ENCODE results near the gene PARG. TPM values are rescaled to one million over a fixed set of nuclear protein-coding genes. Genes with fewer than 3 reads are reported as not detected.

Gene PARG
- total RNA-seq, 2 experiments from 2014 or later: 29.1 to 31.6 TPM

- DNase-seq: no peak
- CTCF ChIA-PET: no interaction called here
- H3K9me3 Mint-ChIP-seq (ENCODE audit: low read depth): no peaks in the 10 kb centered on the region
- no peak overlapping the region for H3K4me3 Mint-ChIP-seq
- H3K36me3 Mint-ChIP-seq: peaks cover 10% of the 10 kb centered on the region
- no peak for ATAC-seq
- H3K27ac Mint-ChIP-seq: no peak overlapping the region
- no peaks in the 10 kb centered on the region for H3K4me1 Mint-ChIP-seq
- H3K27me3 Mint-ChIP-seq: no peaks in the 10 kb centered on the region
Observed at GRCh38 chr10:49831352-49832035, 110.3 kb downstream of the PARG start.

- CTCF ChIA-PET: no interaction called here
- Mint-ChIP-seq H3K4me3 (no peak overlapping the region), H3K27me3 (no peaks in the 10 kb centered on the region), H3K4me1 (no peaks in the 10 kb centered on the region), H3K27ac (no peak overlapping the region), H3K9me3 (ENCODE audit: low read depth) (no peaks in the 10 kb centered on the region), H3K36me3 (peaks cover 13% of the 10 kb centered on the region)
- DNase-seq (no peak), ATAC-seq (no peak)
Observed at GRCh38 chr10:49830846-49831245, 111.0 kb downstream of the PARG start.

- no peaks in the 10 kb centered on the region for H3K27me3 Mint-ChIP-seq
- H3K27ac Mint-ChIP-seq: no peak overlapping the region
- DNase-seq (no peak), ATAC-seq (no peak)
- no peaks in the 10 kb centered on the region for H3K9me3 Mint-ChIP-seq (ENCODE audit: low read depth)
- H3K36me3 Mint-ChIP-seq: peaks cover 17% of the 10 kb centered on the region
- no peak overlapping the region for H3K4me3 Mint-ChIP-seq
- no peaks in the 10 kb centered on the region for H3K4me1 Mint-ChIP-seq
- CTCF ChIA-PET: no interaction called here
Observed at GRCh38 chr10:49830016-49830415, 111.8 kb downstream of the PARG start.

GRCh38 chr10:49827297-49827696 is 114.5 kb downstream of the PARG start:
- no peak for ATAC-seq
- H3K36me3 Mint-ChIP-seq: peaks cover 18% of the 10 kb centered on the region

GRCh38 chr10:49819234-49819958 is 122.4 kb downstream of the PARG start:
- H3K9me3 Mint-ChIP-seq (ENCODE audit: low read depth): no peaks in the 10 kb centered on the region
- CTCF ChIA-PET: no interaction called here
- no peaks in the 10 kb centered on the region for H3K27me3 Mint-ChIP-seq
- DNase-seq: no peak
- no peak for ATAC-seq
- peaks cover 10% of the 10 kb centered on the region for H3K4me1 Mint-ChIP-seq
- H3K36me3 Mint-ChIP-seq: peaks cover 45% of the 10 kb centered on the region
- H3K4me3 Mint-ChIP-seq: no peak overlapping the region
- no peak overlapping the region for H3K27ac Mint-ChIP-seq

More at GRCh38 chr10:49827297-49827696, 114.5 kb downstream of the PARG start:
- CTCF ChIA-PET: no interaction called here
- peaks cover 3% of the 10 kb centered on the region for H3K4me1 Mint-ChIP-seq
- no peak overlapping the region for H3K4me3 Mint-ChIP-seq
- H3K9me3 Mint-ChIP-seq (ENCODE audit: low read depth): no peaks in the 10 kb centered on the region
- no peak for DNase-seq
- no peaks in the 10 kb centered on the region for H3K27me3 Mint-ChIP-seq
- no peak overlapping the region for H3K27ac Mint-ChIP-seq

GRCh38 chr10:49817845-49818244 is 124.0 kb downstream of the PARG start:
- Mint-ChIP-seq H3K36me3 (peaks cover 48% of the 10 kb centered on the region), H3K4me1 (peaks cover 10% of the 10 kb centered on the region), H3K27me3 (no peaks in the 10 kb centered on the region), H3K4me3 (no peak overlapping the region), H3K27ac (no peak overlapping the region), H3K9me3 (ENCODE audit: low read depth) (no peaks in the 10 kb centered on the region)
- CTCF ChIA-PET: no interaction called here
- DNase-seq (no peak), ATAC-seq (no peak)

- no peaks in the 10 kb centered on the region for H3K4me1 Mint-ChIP-seq
- peaks cover 21% of the 10 kb centered on the region for H3K27me3 Mint-ChIP-seq
- H3K4me3 Mint-ChIP-seq: no peak overlapping the region
- CTCF ChIA-PET: no interaction called here
- H3K9me3 Mint-ChIP-seq (ENCODE audit: low read depth): peaks cover 3% of the 10 kb centered on the region
- ATAC-seq (no peak), DNase-seq (no peak)
- no peak overlapping the region for H3K27ac Mint-ChIP-seq
- H3K36me3 Mint-ChIP-seq: no peaks in the 10 kb centered on the region
Observed at GRCh38 chr10:49803988-49804387, 137.8 kb downstream of the PARG start.

GRCh38 chr10:49798275-49798674 is 143.6 kb downstream of the PARG start:
- no peaks in the 10 kb centered on the region for H3K9me3 Mint-ChIP-seq (ENCODE audit: low read depth)
- H3K27ac Mint-ChIP-seq: no peak overlapping the region
- no peaks in the 10 kb centered on the region for H3K36me3 Mint-ChIP-seq
- H3K4me3 Mint-ChIP-seq: no peak overlapping the region
- ATAC-seq: no peak
- DNase-seq: no peak
- no peaks in the 10 kb centered on the region for H3K4me1 Mint-ChIP-seq
- CTCF ChIA-PET: no interaction called here
- H3K27me3 Mint-ChIP-seq: peaks cover 24% of the 10 kb centered on the region

- CTCF ChIA-PET: no interaction called here
- no peaks in the 10 kb centered on the region for H3K4me1 Mint-ChIP-seq
- no peak overlapping the region for H3K4me3 Mint-ChIP-seq
- no peak overlapping the region for H3K27ac Mint-ChIP-seq
- no peaks in the 10 kb centered on the region for H3K36me3 Mint-ChIP-seq
- no peaks in the 10 kb centered on the region for H3K27me3 Mint-ChIP-seq
- no peak for DNase-seq
- H3K9me3 Mint-ChIP-seq (ENCODE audit: low read depth): no peaks in the 10 kb centered on the region
- no peak for ATAC-seq
Observed at GRCh38 chr10:49791100-49791499, 150.7 kb downstream of the PARG start.

- CTCF ChIA-PET: no interaction called here
- H3K27me3 Mint-ChIP-seq: peaks cover 16% of the 10 kb centered on the region
- DNase-seq: no peak
- H3K36me3 Mint-ChIP-seq: no peaks in the 10 kb centered on the region
- no peaks in the 10 kb centered on the region for H3K9me3 Mint-ChIP-seq (ENCODE audit: low read depth)
- H3K27ac Mint-ChIP-seq: no peak overlapping the region
- ATAC-seq: no peak
- no peaks in the 10 kb centered on the region for H3K4me1 Mint-ChIP-seq
- no peak overlapping the region for H3K4me3 Mint-ChIP-seq
Observed at GRCh38 chr10:49784681-49785080, 157.1 kb downstream of the PARG start.

- peaks cover 16% of the 10 kb centered on the region for H3K27me3 Mint-ChIP-seq
- no peak for DNase-seq
- no peak for ATAC-seq
- H3K4me1 Mint-ChIP-seq: no peaks in the 10 kb centered on the region
- H3K36me3 Mint-ChIP-seq: no peaks in the 10 kb centered on the region
- H3K9me3 Mint-ChIP-seq (ENCODE audit: low read depth): no peaks in the 10 kb centered on the region
- H3K4me3 Mint-ChIP-seq: no peak overlapping the region
- no peak overlapping the region for H3K27ac Mint-ChIP-seq
- CTCF ChIA-PET: no interaction called here
Observed at GRCh38 chr10:49783645-49784044, 158.2 kb downstream of the PARG start.

GRCh38 chr10:49781247-49781646 is 160.6 kb downstream of the PARG start:
- H3K9me3 Mint-ChIP-seq (ENCODE audit: low read depth): no peaks in the 10 kb centered on the region
- H3K27ac Mint-ChIP-seq: no peak overlapping the region
- no peaks in the 10 kb centered on the region for H3K36me3 Mint-ChIP-seq
- H3K4me3 Mint-ChIP-seq: no peak overlapping the region
- no peaks in the 10 kb centered on the region for H3K4me1 Mint-ChIP-seq
- H3K27me3 Mint-ChIP-seq: peaks cover 16% of the 10 kb centered on the region
- DNase-seq: no peak
- no peak for ATAC-seq
- CTCF ChIA-PET: no interaction called here

GRCh38 chr10:49778197-49778596 is 163.6 kb downstream of the PARG start:
- Mint-ChIP-seq H3K4me3 (no peak overlapping the region), H3K9me3 (ENCODE audit: low read depth) (no peaks in the 10 kb centered on the region), H3K27ac (no peak overlapping the region), H3K36me3 (no peaks in the 10 kb centered on the region), H3K4me1 (no peaks in the 10 kb centered on the region), H3K27me3 (peaks cover 2% of the 10 kb centered on the region)
- CTCF ChIA-PET: no interaction called here
- ATAC-seq: no peak
- no peak for DNase-seq

GRCh38 chr10:49776851-49777250 is 165.0 kb downstream of the PARG start:
- H3K9me3 Mint-ChIP-seq (ENCODE audit: low read depth): no peaks in the 10 kb centered on the region
- no peak overlapping the region for H3K27ac Mint-ChIP-seq
- H3K27me3 Mint-ChIP-seq: peaks cover 14% of the 10 kb centered on the region
- DNase-seq (no peak), ATAC-seq (no peak)
- H3K4me1 Mint-ChIP-seq: no peaks in the 10 kb centered on the region
- H3K36me3 Mint-ChIP-seq: no peaks in the 10 kb centered on the region
- H3K4me3 Mint-ChIP-seq: no peak overlapping the region
- CTCF ChIA-PET: no interaction called here

Data from activated CD8-positive, alpha-beta memory T cell treated with anti-CD3 and anti-CD28 coated beads, Interleukin-2, amount 10 ng/mL, durations not matched to agents 7 days and 5 days (primary cell).